ENCODE measurements around the gene AURKA. TPM values are rescaled to one million over a fixed set of nuclear protein-coding genes. Genes with fewer than 3 reads are reported as not detected.

Gene AURKA
- total and polyA plus RNA-seq, 2 of the 8 experiments (the other 6 are each of a cell fraction or from before 2014, with no cell fraction given), result 45.8 to 84.8 TPM

GRCh38 chr20:56430957-56431356 lies 38.9 kb upstream of the AURKA start:
- Histone ChIP-seq H4K8ac (ENCODE audit: extremely low read depth, insufficient read depth, low read length) (no peak overlapping the region), H4K20me1 (replicated peaks in 1 of 2; ENCODE audit: control insufficient read depth in 1 of 2, insufficient read depth in 2 of 2, low read length in 2 of 2) (peaks cover 0 to 1% of the 10 kb centered on the region in 2 experiments), H3K14ac (ENCODE audit: insufficient read length) (no peak overlapping the region), H3K79me2 (ENCODE audit: control insufficient read depth in 1 of 2, insufficient read depth in 2 of 2, low read length in 2 of 2) (no peaks in the 10 kb centered on the region), H2BK20ac (ENCODE audit: low read length) (no peak overlapping the region), H3K23ac (ENCODE audit: insufficient read length) (no peak overlapping the region), H2AFZ (ENCODE audit: low read length) (no peak overlapping the region), H3K56ac (replicated peaks; ENCODE audit: insufficient read length, low read depth, low read length) (no peak overlapping the region), H2AK5ac (ENCODE audit: low read depth, low read length) (no peak overlapping the region), H4K5ac (ENCODE audit: insufficient read length, low read depth, low read length) (no peak overlapping the region), H3K4ac (replicated peaks; ENCODE audit: insufficient read length, low read depth, low read length) (no peak overlapping the region), H3K4me3 (ENCODE audit: extremely low read depth in 1 of 4, insufficient read depth in 2 of 4, low read depth in 3 of 4, low read length in 4 of 4) (no peak overlapping the region), H2BK5ac (ENCODE audit: low read depth, low read length) (no peak overlapping the region), H3K9me3 (ENCODE audit: insufficient read depth in 2 of 2, low read depth in 1 of 2, low read length in 1 of 2) (no peaks in the 10 kb centered on the region), H3K23me2 (ENCODE audit: low read depth, low read length) (no peaks in the 10 kb centered on the region), H3K18ac (ENCODE audit: extremely low read depth, low read length) (no peak overlapping the region), H3K36me3 (ENCODE audit: control insufficient read depth in 2 of 4, insufficient read depth in 4 of 4, low read length in 3 of 4) (no peaks in the 10 kb centered on the region), H2BK12ac (ENCODE audit: low read depth, low read length) (no peak overlapping the region), H3K4me2 (ENCODE audit: insufficient read depth in 1 of 2, low read depth in 2 of 2, low read length in 2 of 2) (no peak overlapping the region), H2BK120ac (replicated peaks; ENCODE audit: low read depth, low read length) (no peak overlapping the region), H3K79me1 (ENCODE audit: low read depth, low read length) (no peaks in the 10 kb centered on the region), H3K27ac (ENCODE audit: low read depth, low read length) (no peak overlapping the region), H3K27me3 (replicated peaks in 1 of 4; ENCODE audit: control insufficient read depth in 3 of 4, extremely low read depth in 1 of 4, insufficient read depth in 3 of 4, low read length in 3 of 4) (no peaks in the 10 kb centered on the region; a peak in 1 of 7 replicates), H3K4me1 (replicated peaks in 1 of 4; ENCODE audit: control insufficient read depth in 3 of 4, insufficient read depth in 4 of 4, low read length in 3 of 4) (no peaks in the 10 kb centered on the region), H2BK15ac (ENCODE audit: low read length) (no peak overlapping the region), H3K9ac (replicated peaks in 1 of 4; ENCODE audit: extremely low read depth in 1 of 4, low read depth in 3 of 4, low read length in 3 of 4) (no peak overlapping the region), H4K91ac (replicated peaks; ENCODE audit: insufficient read length, low read length) (no peak overlapping the region)
- CTCF ChIA-PET (ENCODE audit: partially characterized antibody), result interaction anchor here (0.9 to 1.3 kb wide), 2 partner anchors 10 to 120 kb away, joined by 4 to 5 read pairs; no protein-coding TSS in a partner anchor
- FAIRE-seq, result no peak
- WGBS, 2 experiments (ENCODE audit: extremely low coverage in 1 of 2, insufficient coverage in 1 of 2, insufficient read length in 1 of 2, insufficient replicate concordance in 2 of 2, low coverage in 1 of 2, low lambda C conversion rate in 2 of 2, missing lambda C conversion rate in 1 of 2), result 84% methylated on average over 1 of the region's 1 CpG; no CpG with 5 or more reads in 1 of the 2 experiments
- POLR2A ChIA-PET (ENCODE audit: partially characterized antibody), result no interaction called here
- DNase-seq (ENCODE audit: low read depth in 1 of 2, low spot score in 2 of 2), result no peak
- TF ChIP-seq ASH2L (IDR thresholded peaks at IDR 0.05; ENCODE audit: low read length) (no peak), EZH2 (IDR thresholded peaks at IDR 0.05; ENCODE audit: low read depth, low read length, severe bottlenecking) (no peak), HDAC6 (IDR thresholded peaks at IDR 0.05; ENCODE audit: low read depth, low read length) (no peak), SUZ12 (IDR thresholded peaks at IDR 0.05; ENCODE audit: low read length) (no peak), SRF (IDR thresholded peaks at IDR 0.05; ENCODE audit: low read depth, low read length) (no peak), ATF2 (IDR thresholded peaks at IDR 0.05; ENCODE audit: low read length) (no peak), SIN3A (conservative IDR thresholded peaks at IDR 0.05 in 1 of 2, IDR thresholded peaks at IDR 0.05 in 1 of 2; ENCODE audit: low read depth in 1 of 2, low read length in 2 of 2) (no peak), RBBP5 (IDR thresholded peaks at IDR 0.05; ENCODE audit: borderline replicate concordance, low read depth, low read length) (no peak), EGR1 (IDR thresholded peaks at IDR 0.05; ENCODE audit: borderline replicate concordance, low read depth, low read length) (no peak)
- TF ChIP-seq, protein P1, sequence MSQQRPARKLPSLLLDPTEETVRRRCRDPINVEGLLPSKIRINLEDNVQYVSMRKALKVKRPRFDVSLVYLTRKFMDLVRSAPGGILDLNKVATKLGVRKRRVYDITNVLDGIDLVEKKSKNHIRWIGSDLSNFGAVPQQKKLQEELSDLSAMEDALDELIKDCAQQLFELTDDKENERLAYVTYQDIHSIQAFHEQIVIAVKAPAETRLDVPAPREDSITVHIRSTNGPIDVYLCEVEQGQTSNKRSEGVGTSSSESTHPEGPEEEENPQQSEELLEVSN (IDR thresholded peaks at IDR 0.05), result no peak

All from H1 (cell line).